HL-60 (cell line): ENCODE results near the gene HSPA14.

Experiments used
- DNase-seq, 2 experiments: peaks; one replicate each; pipeline ENCODE4 v3.0.0-alpha.2; 2010 to 2020; ENCODE audit warnings: low read depth in 1 of 2, low spot score in 1 of 2
- H3K27ac ChIP-seq: fragments of 250-450 bp; sonication (Bioruptor Pico); replicated peaks from 2 replicates; pipeline ENCODE4 v1.5.1; 2020; ENCODE audit warnings: mild to moderate bottlenecking, moderate library complexity
- H3K27me3 ChIP-seq: fragments of 250-450 bp; sonication (Bioruptor Pico); 2 replicates; pipeline ENCODE4 v1.5.1; 2021; ENCODE audit warnings: mild to moderate bottlenecking, moderate library complexity; ENCODE audit not compliant: insufficient read depth, poor library complexity, severe bottlenecking
- H3K4me3 ChIP-seq: replicated peaks from 2 replicates; pipeline ENCODE4 v1.5.1; 2011; ENCODE audit warnings: mild to moderate bottlenecking, control low read depth, low read length; ENCODE audit not compliant: insufficient read depth
- GABPA ChIP-seq: IDR thresholded peaks from 2 replicates; pipeline ENCODE4 v1.6.1; 2012; ENCODE audit warnings: low read depth
- POLR2AphosphoS5 ChIP-seq: IDR thresholded peaks from 2 replicates; pipeline ENCODE4 v1.6.1; 2012; ENCODE audit warnings: low read depth
- SPI1 ChIP-seq: IDR thresholded peaks from 2 replicates; pipeline ENCODE4 v1.6.1; 2012; ENCODE audit warnings: low read depth, mild to moderate bottlenecking, borderline replicate concordance
- TF ChIP-seq, protein P1 (sequence below): IDR thresholded peaks from 2 replicates; pipeline ENCODE4 v1.6.1; 2012; ENCODE audit warnings: low read depth; ENCODE audit not compliant: insufficient replicate concordance
- TF ChIP-seq, protein P2 (sequence below): IDR thresholded peaks from one replicate; pipeline ENCODE4 v1.5.1; 2011; ENCODE audit warnings: low read length, control low read depth, inconsistent platforms; ENCODE audit not compliant: insufficient read depth

The HSPA14 gene

DNA sequence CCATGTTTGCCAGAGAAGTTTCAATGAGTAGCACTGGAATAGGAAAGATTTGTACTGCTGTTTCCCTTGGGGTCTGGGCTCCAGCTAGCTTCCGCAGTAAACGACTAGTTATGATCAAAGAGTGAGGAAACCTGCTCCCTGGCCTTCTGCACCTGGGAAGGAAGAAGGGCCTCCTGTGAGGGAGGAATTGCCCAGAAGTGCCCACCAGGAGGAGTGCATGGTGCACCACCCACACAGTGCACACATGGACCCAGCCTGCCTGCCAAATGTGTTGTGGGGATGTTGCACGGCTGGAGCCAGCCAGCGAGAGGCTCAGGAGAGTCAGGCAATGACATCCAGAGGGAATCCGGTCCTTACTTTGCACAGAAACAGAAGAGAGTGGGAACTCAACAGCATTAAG lies 36.4 kb upstream of the HSPA14 start:
- Histone ChIP-seq H3K27me3 (no peaks in the 10 kb centered on the region), H3K4me3 (no peak overlapping the region), H3K27ac (no peak overlapping the region)
- no peak for DNase-seq
- TF ChIP-seq GABPA (no peak), SPI1 (no peak), POLR2AphosphoS5 (no peak)
- TF ChIP-seq, protein P1, sequence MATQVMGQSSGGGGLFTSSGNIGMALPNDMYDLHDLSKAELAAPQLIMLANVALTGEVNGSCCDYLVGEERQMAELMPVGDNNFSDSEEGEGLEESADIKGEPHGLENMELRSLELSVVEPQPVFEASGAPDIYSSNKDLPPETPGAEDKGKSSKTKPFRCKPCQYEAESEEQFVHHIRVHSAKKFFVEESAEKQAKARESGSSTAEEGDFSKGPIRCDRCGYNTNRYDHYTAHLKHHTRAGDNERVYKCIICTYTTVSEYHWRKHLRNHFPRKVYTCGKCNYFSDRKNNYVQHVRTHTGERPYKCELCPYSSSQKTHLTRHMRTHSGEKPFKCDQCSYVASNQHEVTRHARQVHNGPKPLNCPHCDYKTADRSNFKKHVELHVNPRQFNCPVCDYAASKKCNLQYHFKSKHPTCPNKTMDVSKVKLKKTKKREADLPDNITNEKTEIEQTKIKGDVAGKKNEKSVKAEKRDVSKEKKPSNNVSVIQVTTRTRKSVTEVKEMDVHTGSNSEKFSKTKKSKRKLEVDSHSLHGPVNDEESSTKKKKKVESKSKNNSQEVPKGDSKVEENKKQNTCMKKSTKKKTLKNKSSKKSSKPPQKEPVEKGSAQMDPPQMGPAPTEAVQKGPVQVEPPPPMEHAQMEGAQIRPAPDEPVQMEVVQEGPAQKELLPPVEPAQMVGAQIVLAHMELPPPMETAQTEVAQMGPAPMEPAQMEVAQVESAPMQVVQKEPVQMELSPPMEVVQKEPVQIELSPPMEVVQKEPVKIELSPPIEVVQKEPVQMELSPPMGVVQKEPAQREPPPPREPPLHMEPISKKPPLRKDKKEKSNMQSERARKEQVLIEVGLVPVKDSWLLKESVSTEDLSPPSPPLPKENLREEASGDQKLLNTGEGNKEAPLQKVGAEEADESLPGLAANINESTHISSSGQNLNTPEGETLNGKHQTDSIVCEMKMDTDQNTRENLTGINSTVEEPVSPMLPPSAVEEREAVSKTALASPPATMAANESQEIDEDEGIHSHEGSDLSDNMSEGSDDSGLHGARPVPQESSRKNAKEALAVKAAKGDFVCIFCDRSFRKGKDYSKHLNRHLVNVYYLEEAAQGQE = no peak
- TF ChIP-seq, protein P2, sequence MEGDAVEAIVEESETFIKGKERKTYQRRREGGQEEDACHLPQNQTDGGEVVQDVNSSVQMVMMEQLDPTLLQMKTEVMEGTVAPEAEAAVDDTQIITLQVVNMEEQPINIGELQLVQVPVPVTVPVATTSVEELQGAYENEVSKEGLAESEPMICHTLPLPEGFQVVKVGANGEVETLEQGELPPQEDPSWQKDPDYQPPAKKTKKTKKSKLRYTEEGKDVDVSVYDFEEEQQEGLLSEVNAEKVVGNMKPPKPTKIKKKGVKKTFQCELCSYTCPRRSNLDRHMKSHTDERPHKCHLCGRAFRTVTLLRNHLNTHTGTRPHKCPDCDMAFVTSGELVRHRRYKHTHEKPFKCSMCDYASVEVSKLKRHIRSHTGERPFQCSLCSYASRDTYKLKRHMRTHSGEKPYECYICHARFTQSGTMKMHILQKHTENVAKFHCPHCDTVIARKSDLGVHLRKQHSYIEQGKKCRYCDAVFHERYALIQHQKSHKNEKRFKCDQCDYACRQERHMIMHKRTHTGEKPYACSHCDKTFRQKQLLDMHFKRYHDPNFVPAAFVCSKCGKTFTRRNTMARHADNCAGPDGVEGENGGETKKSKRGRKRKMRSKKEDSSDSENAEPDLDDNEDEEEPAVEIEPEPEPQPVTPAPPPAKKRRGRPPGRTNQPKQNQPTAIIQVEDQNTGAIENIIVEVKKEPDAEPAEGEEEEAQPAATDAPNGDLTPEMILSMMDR = no peak

DNA sequence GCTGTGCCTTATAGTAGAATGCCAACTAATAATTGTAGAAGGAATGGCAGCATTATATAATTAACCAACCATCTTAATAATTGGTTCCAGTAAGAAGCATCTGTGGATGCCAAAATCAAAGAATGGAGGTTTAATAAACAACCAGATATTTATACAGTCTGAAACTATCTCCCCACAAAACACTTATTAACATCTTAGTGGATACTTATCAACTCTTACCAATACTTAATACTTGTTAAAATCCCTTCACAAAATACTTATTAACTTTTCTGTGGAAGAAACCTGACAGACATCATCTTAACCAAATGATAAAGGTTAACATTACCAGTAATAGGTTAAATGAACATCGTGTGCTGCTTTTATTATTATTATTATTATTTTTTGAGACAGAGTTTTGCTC lies 34.3 kb upstream of the HSPA14 start:
- no peaks in the 10 kb centered on the region for H3K27me3 ChIP-seq
- no peak overlapping the region for H3K4me3 ChIP-seq
- no peak for DNase-seq
- TF ChIP-seq GABPA = no peak
- TF ChIP-seq, protein P1 = no peak
- TF ChIP-seq POLR2AphosphoS5 = no peak
- TF ChIP-seq, protein P2 = no peak
- no peak for TF ChIP-seq SPI1
- no peak overlapping the region for H3K27ac ChIP-seq

DNA sequence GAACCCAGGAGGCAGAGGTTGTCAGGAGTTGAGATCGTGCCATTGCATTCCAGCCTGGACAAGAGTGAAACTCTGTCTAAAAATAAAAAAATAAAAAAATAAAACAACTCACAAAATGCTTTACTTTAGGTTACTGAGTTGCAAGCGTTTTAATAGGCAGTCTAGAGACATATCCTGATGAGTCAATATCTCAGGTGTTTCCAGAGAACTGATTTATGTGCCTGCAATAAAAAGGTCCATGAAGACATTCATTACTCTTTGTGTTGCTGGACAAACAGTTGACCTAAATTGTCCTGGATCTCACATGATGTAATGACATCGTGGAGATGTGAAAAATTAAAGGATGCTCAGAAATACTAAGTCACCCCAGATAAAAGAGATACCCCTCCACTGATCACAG lies 31.8 kb upstream of the HSPA14 start:
- no peak overlapping the region for H3K27ac ChIP-seq
- no peak for TF ChIP-seq GABPA
- no peak for TF ChIP-seq SPI1
- no peak for TF ChIP-seq POLR2AphosphoS5
- TF ChIP-seq, protein P1 = no peak
- TF ChIP-seq, protein P2 = no peak
- no peak for DNase-seq

More for the DNA sequence above, 31.8 kb upstream of the HSPA14 start:
- no peak overlapping the region for H3K4me3 ChIP-seq
- H3K27me3 ChIP-seq = no peaks in the 10 kb centered on the region
